Stimulated activated CD4-positive, alpha-beta T cell treated with anti-CD3 and anti-CD28 coated beads, Interleukin-4, amount 100 ng/mL, for 4 hours (primary cell): ENCODE results near the gene SIRT3.
"Not testable (repeated sequence)": the region's sequence is repeated elsewhere in the genome, so short reads cannot be mapped to it uniquely, and the experiment has no call there.

Experiments
- DNase-seq, 2 experiments: peaks; one replicate each; pipeline ENCODE4 v3.0.0-alpha.2; 2020

SIRT3 gene

GRCh38 chr11:200224-201003 is 35.7 kb downstream of the SIRT3 start:
- no peak for DNase-seq

GRCh38 chr11:199782-200181 is 36.4 kb downstream of the SIRT3 start:
- no peak for DNase-seq

GRCh38 chr11:199004-199581 is 37.0 kb downstream of the SIRT3 start:
- no peak for DNase-seq

- DNase-seq, result no peak
Measured at GRCh38 chr11:198236-198806, 37.8 kb downstream of the SIRT3 start.

- no peak for DNase-seq
Measured at GRCh38 chr11:197741-198235, 38.4 kb downstream of the SIRT3 start.

- DNase-seq, result no peak
Measured at GRCh38 chr11:196786-197731, 39.1 kb downstream of the SIRT3 start.

- DNase-seq, result not testable (repeated sequence)
Measured at GRCh38 chr11:193481-193880, 42.7 kb downstream of the SIRT3 start.

- not testable (repeated sequence) for DNase-seq
Measured at GRCh38 chr11:192674-193128, 43.4 kb downstream of the SIRT3 start, which contains the start of gene SCGB1C1. TSS of gene SCGB1C1 (plus strand) at chr11:193078. CDS start at chr11:193100, 22 bp downstream.

- DNase-seq, result peak; percentile 36 to 41
Measured at GRCh38 chr11:191490-192478, 44.4 kb downstream of the SIRT3 start.

- DNase-seq, result not testable (repeated sequence)
Measured at GRCh38 chr11:190546-190945, 45.6 kb downstream of the SIRT3 start.

GRCh38 chr11:189843-190311 is 46.3 kb downstream of the SIRT3 start:
- DNase-seq, result not testable (repeated sequence)

GRCh38 chr11:189200-189783 is 46.9 kb downstream of the SIRT3 start:
- not testable (repeated sequence) for DNase-seq

- not testable (repeated sequence) for DNase-seq
Measured at GRCh38 chr11:180242-180641, 55.9 kb downstream of the SIRT3 start.
